ENCODE data around the gene EIF2AK3. TPM values are rescaled to one million over a fixed set of nuclear protein-coding genes. Genes with fewer than 3 reads are reported as not detected.
A peak's percentile ranks its signal among the peaks of the same experiment; 100 is the strongest.

The EIF2AK3 gene
- total RNA-seq, 3 donors from 2014 or later: 8.8 to 14.4 (median 14.3) TPM

DNA sequence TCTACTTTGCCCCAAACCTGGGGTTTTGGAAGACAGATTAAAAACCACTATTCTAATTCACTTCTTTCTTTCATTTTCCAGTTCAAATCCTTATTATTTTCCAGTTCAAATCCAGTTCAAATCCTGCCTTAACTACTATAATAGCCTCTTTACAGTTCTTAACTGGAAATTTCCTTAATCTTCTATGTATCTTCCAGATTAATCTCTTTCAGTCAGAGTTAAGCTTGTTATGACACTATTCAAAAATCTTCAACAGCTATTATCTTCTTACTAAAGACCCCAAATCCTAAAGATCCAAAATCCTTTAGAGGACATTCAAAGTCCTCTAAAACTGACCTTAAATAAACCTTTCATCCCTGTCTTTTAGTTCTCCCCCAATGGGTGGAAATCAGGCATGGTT is 30.1 kb downstream of the EIF2AK3 start:
- no peak for ATAC-seq
- no peaks in the 10 kb centered on the region for H3K9me3 Mint-ChIP-seq
- H3K27me3 Mint-ChIP-seq (ENCODE audit: low read depth): no peaks in the 10 kb centered on the region
- H3K36me3 Mint-ChIP-seq (ENCODE audit: insufficient read depth): peaks cover 3% of the 10 kb centered on the region
- no peak for DNase-seq
- H3K4me3 Mint-ChIP-seq: no peak overlapping the region
- H3K4me1 Mint-ChIP-seq (ENCODE audit: low read depth): peaks cover 29% of the 10 kb centered on the region

DNA sequence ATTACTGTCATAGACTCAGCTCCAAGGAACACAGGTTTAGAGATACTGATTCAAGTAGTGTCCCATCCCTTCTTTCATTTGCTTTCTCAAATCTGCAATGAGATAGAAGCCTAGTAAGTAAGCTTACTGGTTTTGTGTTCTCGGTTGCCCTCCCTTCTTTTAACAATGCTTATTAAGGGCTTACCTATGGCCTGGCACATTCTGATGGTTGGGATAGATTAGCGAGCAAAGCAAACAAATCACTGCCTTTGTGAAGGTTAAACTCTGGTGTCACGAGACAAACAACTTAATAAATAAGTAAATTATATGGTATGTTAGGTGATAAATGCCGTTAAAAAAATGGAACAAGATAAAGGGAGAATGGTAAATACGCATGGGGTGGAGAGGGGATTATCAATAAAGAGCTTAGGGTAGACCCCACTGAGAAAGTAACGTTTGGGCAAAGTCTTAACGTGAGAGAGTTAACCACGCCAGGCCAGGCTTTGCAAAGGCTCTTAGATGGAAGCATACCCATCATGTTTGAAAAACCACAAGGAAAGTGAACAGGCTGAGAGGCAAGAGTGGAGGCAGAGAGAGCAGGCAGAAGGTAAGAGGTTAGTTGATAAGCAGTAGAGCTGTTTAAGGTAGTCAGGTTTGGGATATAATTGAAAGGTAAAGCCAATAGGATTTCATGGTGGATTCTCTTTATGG is 31.0 kb downstream of the EIF2AK3 start:
- DNase-seq: no peak
- H3K9me3 Mint-ChIP-seq: no peaks in the 10 kb centered on the region
- H3K4me1 Mint-ChIP-seq (ENCODE audit: low read depth): peaks cover 24% of the 10 kb centered on the region
- no peaks in the 10 kb centered on the region for H3K27me3 Mint-ChIP-seq (ENCODE audit: low read depth)
- ATAC-seq: no peak
- no peak overlapping the region for H3K4me3 Mint-ChIP-seq
- H3K36me3 Mint-ChIP-seq (ENCODE audit: insufficient read depth): peaks cover 5% of the 10 kb centered on the region

DNA sequence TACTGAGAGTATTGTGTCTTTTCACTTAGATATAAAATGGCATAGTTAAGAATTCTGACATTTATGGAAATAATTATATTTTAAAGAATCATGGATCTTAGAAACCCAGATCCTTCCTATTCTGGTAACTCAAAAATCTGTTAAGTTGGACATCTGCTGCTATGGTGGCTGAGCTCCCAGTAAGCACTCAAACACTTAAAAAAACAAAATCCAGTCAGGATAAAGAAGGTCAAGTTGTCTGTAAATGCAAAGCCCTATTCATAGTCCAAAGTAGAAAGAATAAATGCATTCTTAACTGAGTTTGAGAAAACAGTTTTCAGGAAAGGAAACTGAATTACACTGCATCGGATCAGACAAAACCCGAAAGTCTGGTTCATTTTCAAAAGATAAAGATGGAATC is 35.6 kb downstream of the EIF2AK3 start:
- no peak overlapping the region for H3K4me3 Mint-ChIP-seq
- H3K36me3 Mint-ChIP-seq (ENCODE audit: insufficient read depth): peaks cover 28% of the 10 kb centered on the region
- H3K4me1 Mint-ChIP-seq (ENCODE audit: low read depth): no peaks in the 10 kb centered on the region
- H3K9me3 Mint-ChIP-seq: no peaks in the 10 kb centered on the region
- DNase-seq: no peak
- no peak for ATAC-seq
- H3K27me3 Mint-ChIP-seq (ENCODE audit: low read depth): no peaks in the 10 kb centered on the region

- Mint-ChIP-seq H3K27me3 (ENCODE audit: low read depth) (no peaks in the 10 kb centered on the region), H3K9me3 (no peaks in the 10 kb centered on the region), H3K4me1 (ENCODE audit: low read depth) (no peaks in the 10 kb centered on the region), H3K4me3 (no peak overlapping the region), H3K36me3 (ENCODE audit: insufficient read depth) (peaks cover 28% of the 10 kb centered on the region)
- peak; percentile 30 for DNase-seq
- peak; percentile 55 to 80 for ATAC-seq
Observed at GRCh38 chr2:88590998-88591613, 36.2 kb downstream of the EIF2AK3 start.

GRCh38 chr2:88585969-88586368 is 41.3 kb downstream of the EIF2AK3 start:
- peaks cover 44% of the 10 kb centered on the region for H3K36me3 Mint-ChIP-seq (ENCODE audit: insufficient read depth)
- H3K4me3 Mint-ChIP-seq: no peak overlapping the region
- H3K9me3 Mint-ChIP-seq: no peaks in the 10 kb centered on the region
- ATAC-seq (no peak), DNase-seq (no peak)
- H3K27me3 Mint-ChIP-seq (ENCODE audit: low read depth): no peaks in the 10 kb centered on the region
- H3K4me1 Mint-ChIP-seq (ENCODE audit: low read depth): no peaks in the 10 kb centered on the region

GRCh38 chr2:88582030-88582429 is 45.2 kb downstream of the EIF2AK3 start:
- Mint-ChIP-seq H3K4me3 (no peak overlapping the region), H3K27me3 (ENCODE audit: low read depth) (no peaks in the 10 kb centered on the region), H3K9me3 (no peaks in the 10 kb centered on the region), H3K4me1 (ENCODE audit: low read depth) (no peaks in the 10 kb centered on the region), H3K36me3 (ENCODE audit: insufficient read depth) (peaks cover 43% of the 10 kb centered on the region)
- DNase-seq (no peak), ATAC-seq (no peak)

DNA sequence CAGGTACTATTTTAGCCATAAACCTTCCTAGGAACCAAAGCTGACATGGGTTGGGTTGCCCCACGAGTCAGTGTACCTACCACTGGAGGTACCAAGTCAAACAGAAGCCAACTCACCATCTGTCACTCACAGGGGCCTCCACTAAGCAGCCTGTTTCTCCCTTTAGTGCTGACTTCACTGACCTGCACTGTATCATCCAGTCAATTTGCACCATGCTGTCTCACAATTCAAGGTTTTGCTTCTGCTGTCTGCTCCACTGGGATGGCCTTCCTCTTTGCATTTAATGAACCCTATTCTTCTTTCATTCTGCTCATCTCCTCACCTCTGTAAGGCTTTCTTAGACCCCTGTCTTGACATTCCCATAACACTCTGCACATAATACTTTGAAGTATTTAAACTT is 47.2 kb downstream of the EIF2AK3 start:
- no peaks in the 10 kb centered on the region for H3K4me1 Mint-ChIP-seq (ENCODE audit: low read depth)
- peaks cover 51% of the 10 kb centered on the region for H3K36me3 Mint-ChIP-seq (ENCODE audit: insufficient read depth)
- H3K4me3 Mint-ChIP-seq: no peak overlapping the region
- DNase-seq (no peak), ATAC-seq (no peak)
- no peaks in the 10 kb centered on the region for H3K9me3 Mint-ChIP-seq
- H3K27me3 Mint-ChIP-seq (ENCODE audit: low read depth): no peaks in the 10 kb centered on the region

DNA sequence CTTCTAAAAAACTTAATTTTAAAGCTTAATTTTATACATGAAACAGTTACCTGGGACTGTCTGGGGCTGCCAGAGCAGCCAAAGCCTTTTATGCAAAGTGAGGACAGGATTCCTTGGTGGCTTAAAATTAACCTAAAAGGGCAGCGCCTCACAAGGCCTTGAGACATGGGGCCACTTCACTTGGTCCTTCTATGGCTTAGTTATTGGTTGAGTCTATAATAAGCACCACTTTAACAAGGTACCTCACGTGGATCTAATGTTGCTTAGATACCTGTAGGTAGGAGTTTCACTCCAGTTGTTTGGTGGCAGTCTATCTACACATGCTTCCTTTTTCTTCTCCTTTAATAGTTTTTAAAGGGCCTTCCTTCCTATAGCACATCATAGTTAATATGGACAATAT is 51.6 kb downstream of the EIF2AK3 start:
- H3K4me1 Mint-ChIP-seq (ENCODE audit: low read depth): peaks cover 2% of the 10 kb centered on the region
- DNase-seq (no peak), ATAC-seq (no peak)
- H3K9me3 Mint-ChIP-seq: no peaks in the 10 kb centered on the region
- H3K4me3 Mint-ChIP-seq: no peak overlapping the region
- H3K27me3 Mint-ChIP-seq (ENCODE audit: low read depth): no peaks in the 10 kb centered on the region
- peaks cover 54% of the 10 kb centered on the region for H3K36me3 Mint-ChIP-seq (ENCODE audit: insufficient read depth)

- Mint-ChIP-seq H3K27me3 (ENCODE audit: low read depth) (no peaks in the 10 kb centered on the region), H3K9me3 (no peaks in the 10 kb centered on the region), H3K4me1 (ENCODE audit: low read depth) (peaks cover 2% of the 10 kb centered on the region), H3K4me3 (no peak overlapping the region), H3K36me3 (ENCODE audit: insufficient read depth) (peaks cover 53% of the 10 kb centered on the region)
- ATAC-seq: no peak
- DNase-seq: no peak
Observed at GRCh38 chr2:88575051-88575450, 52.2 kb downstream of the EIF2AK3 start.

DNA sequence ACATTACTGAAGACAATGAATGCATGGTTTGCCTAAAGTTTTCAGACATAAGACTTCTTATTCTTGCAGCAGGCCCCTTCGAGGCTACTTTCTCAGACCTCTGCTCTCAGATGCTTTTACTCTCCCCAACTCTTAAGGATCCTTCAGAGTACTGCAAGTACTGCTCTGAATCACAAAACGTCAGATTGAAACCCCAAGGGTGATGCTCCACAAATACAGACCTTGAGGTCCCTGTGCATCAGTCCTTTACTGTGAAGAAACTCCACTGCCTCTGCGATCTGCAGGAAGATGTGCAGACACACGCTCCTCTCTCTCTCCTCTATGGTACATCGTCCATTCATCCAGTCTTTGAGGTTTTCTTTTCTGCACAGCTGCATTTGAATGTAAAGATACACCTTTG is 52.8 kb downstream of the EIF2AK3 start:
- H3K27me3 Mint-ChIP-seq (ENCODE audit: low read depth): no peaks in the 10 kb centered on the region
- H3K9me3 Mint-ChIP-seq: no peaks in the 10 kb centered on the region
- no peak overlapping the region for H3K4me3 Mint-ChIP-seq
- ATAC-seq: no peak
- no peak for DNase-seq
- H3K36me3 Mint-ChIP-seq (ENCODE audit: insufficient read depth): peaks cover 50% of the 10 kb centered on the region
- peaks cover 2% of the 10 kb centered on the region for H3K4me1 Mint-ChIP-seq (ENCODE audit: low read depth)

GRCh38 chr2:88568179-88568578 is 59.1 kb downstream of the EIF2AK3 start:
- DNase-seq: no peak
- Mint-ChIP-seq H3K4me1 (ENCODE audit: low read depth) (no peaks in the 10 kb centered on the region), H3K27me3 (ENCODE audit: low read depth) (no peaks in the 10 kb centered on the region), H3K4me3 (no peak overlapping the region), H3K9me3 (no peaks in the 10 kb centered on the region), H3K36me3 (ENCODE audit: insufficient read depth) (peaks cover 30% of the 10 kb centered on the region)
- ATAC-seq: no peak

GRCh38 chr2:88564402-88564801 is 62.9 kb downstream of the EIF2AK3 start:
- DNase-seq (no peak), ATAC-seq (no peak)
- no peaks in the 10 kb centered on the region for H3K9me3 Mint-ChIP-seq
- H3K27me3 Mint-ChIP-seq (ENCODE audit: low read depth): no peaks in the 10 kb centered on the region
- peaks cover 21% of the 10 kb centered on the region for H3K36me3 Mint-ChIP-seq (ENCODE audit: insufficient read depth)
- H3K4me3 Mint-ChIP-seq: no peak overlapping the region
- H3K4me1 Mint-ChIP-seq (ENCODE audit: low read depth): peaks cover 2% of the 10 kb centered on the region

DNA sequence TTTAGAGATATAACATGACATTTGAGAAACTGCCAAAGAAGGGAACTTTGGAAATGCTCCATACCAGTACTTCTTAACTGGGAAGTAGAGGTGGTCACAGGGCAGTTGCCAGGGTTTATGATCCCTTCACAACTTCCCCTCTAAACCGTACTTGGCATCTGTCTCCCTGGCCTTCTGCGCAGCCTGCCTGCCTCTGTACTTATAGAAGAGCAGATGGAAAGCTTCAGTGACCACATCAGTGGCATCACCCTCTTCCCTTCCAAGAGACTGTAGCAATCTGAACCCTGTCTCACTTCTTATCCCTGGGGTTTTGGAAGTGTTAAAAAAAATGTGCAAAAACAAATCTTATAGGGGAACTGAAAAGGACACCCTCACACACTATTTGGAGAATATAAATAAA is 64.1 kb downstream of the EIF2AK3 start:
- peaks cover 23% of the 10 kb centered on the region for H3K36me3 Mint-ChIP-seq (ENCODE audit: insufficient read depth)
- H3K27me3 Mint-ChIP-seq (ENCODE audit: low read depth): no peaks in the 10 kb centered on the region

DNA sequence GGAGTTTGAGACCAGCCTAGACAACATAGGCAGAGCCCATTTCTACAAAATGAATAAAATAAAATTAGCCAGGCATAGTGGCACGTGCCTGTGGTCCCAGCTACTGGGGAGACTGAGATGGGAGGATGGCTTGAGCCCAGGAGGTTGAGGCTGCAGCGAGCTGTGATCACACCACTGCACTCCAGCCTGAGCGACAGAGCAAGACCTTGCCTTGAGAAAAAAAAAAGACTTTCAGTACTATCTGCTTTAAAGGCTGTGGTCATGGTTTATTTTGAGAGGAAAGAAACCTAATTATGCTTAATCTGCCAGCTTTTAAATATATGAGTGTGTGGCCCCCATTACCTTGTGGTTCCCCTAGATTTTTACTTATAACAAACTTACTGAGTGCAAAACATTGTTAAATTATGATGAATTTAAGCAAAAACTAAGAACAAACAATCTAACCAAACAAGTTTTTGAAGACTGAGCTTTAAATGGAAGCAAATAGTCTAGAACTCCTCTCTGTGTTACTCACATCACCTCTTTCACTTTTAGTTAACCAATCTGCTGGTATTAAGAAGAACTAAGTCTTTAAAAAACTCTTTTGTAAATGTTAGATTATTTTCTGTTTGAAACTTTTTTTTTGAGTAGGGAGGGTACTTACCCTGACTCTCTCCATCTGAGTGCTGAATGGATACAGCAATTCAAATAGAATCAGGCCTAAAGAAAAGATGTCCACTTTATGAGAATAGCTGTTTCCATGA is 65.4 kb downstream of the EIF2AK3 start:
- H3K36me3 Mint-ChIP-seq (ENCODE audit: insufficient read depth): peaks cover 20% of the 10 kb centered on the region
- H3K9me3 Mint-ChIP-seq: no peaks in the 10 kb centered on the region
- ATAC-seq (no peak), DNase-seq (no peak)
- H3K4me1 Mint-ChIP-seq (ENCODE audit: low read depth): peaks cover 2% of the 10 kb centered on the region
- no peaks in the 10 kb centered on the region for H3K27me3 Mint-ChIP-seq (ENCODE audit: low read depth)
- no peak overlapping the region for H3K4me3 Mint-ChIP-seq

More for the DNA sequence above, 64.1 kb downstream of the EIF2AK3 start:
- Mint-ChIP-seq H3K9me3 (no peaks in the 10 kb centered on the region), H3K4me1 (ENCODE audit: low read depth) (peaks cover 2% of the 10 kb centered on the region), H3K4me3 (no peak overlapping the region)
- ATAC-seq (no peak), DNase-seq (no peak)
